ENCODE measurements around the gene PGLYRP2. TPM values are rescaled to one million over a fixed set of nuclear protein-coding genes. Genes with fewer than 3 reads are reported as not detected.

The PGLYRP2 gene
- total and polyA plus RNA-seq, 2 donors (not counting 3 experiments of a cell fraction or from before 2014, with no cell fraction given): 0.03 to 0.18 TPM

DNA sequence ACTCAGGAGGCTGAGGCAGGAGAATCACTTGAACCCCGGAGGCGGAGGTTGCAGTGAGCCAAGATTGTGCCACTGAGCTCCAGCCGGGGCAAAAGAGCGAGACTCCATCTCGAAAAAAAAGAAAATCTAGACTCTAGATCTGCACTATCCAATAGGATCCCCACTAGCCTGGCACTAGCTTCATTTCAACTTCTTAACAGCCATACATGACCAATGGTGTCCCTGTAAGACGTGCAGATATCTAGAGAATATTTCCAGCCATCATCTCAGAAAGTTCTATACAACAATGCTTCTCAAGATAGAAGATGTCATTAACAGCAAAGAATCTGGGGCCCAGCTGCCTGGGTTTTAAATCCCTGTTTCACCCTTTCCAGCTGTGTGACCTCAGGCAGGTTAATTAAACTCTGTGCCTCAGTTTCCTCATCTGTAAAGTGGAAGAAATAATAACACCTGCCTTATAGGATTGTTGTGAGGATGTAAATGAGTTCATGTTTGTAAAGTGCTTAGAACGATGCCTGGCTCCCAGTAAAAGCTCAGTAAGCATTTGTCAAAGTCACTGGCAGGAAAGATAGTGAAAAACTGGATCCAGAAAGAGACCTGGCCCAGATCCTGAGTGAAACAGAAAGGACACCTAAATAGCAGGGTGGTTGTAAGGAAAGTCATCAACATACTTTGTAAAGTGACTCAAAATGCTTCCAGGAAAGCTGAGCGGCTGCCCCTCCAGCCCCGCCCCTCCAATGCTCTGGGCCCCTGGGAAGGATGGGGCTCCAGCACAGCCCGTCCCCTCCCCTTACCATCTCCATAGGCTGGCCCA is 43.1 kb downstream of the PGLYRP2 start:
- intact Hi-C loops (cut with micrococcal nuclease): no loop called here
- CTCF ChIA-PET: interaction anchor here (0.5 to 2.5 kb wide), 3 partner anchors 18 to 345 kb away, joined by 3 to 19 read pairs (median 6); partner anchors contain the start of gene AKAP8L

More for the DNA sequence above, 43.1 kb downstream of the PGLYRP2 start:
- Histone ChIP-seq H4K20me1 (replicated peaks; ENCODE audit: control insufficient read depth, extremely low read depth, insufficient read depth, low read length) (no peaks in the 10 kb centered on the region), H3K36me3 (ENCODE audit: control insufficient read depth in 2 of 2, extremely low read depth in 1 of 2, insufficient read depth in 2 of 2, low read length in 2 of 2) (no peaks in the 10 kb centered on the region), H2AFZ (ENCODE audit: low read depth, low read length) (no peak overlapping the region), H3K27ac (ENCODE audit: insufficient read depth, low read depth, low read length) (no peak overlapping the region), H3K9ac (replicated peaks; ENCODE audit: extremely low read depth, insufficient read depth, low read length) (no peak overlapping the region), H3K4me3 (replicated peaks in 1 of 3; ENCODE audit: insufficient read depth in 1 of 3, low read depth in 1 of 3, low read length in 3 of 3) (no peak overlapping the region), H3K4me2 (ENCODE audit: insufficient read depth, low read length) (no peak overlapping the region), H3K9me3 (replicated peaks; ENCODE audit: control insufficient read depth, insufficient read depth, low read length) (no peaks in the 10 kb centered on the region), H3K4me1 (ENCODE audit: control insufficient read depth, extremely low read depth, insufficient read depth, low read length) (peaks cover 9% of the 10 kb centered on the region), H3K79me2 (ENCODE audit: control insufficient read depth, insufficient read depth, low read length) (peaks cover 11% of the 10 kb centered on the region), H3K27me3 (ENCODE audit: control insufficient read depth in 2 of 2, insufficient read depth in 2 of 2, low read length in 2 of 2) (no peaks in the 10 kb centered on the region), H3K9me1 (replicated peaks; ENCODE audit: control insufficient read depth, extremely low read depth, insufficient read depth, low read length) (no peaks in the 10 kb centered on the region)
- dilution Hi-C loops (cut with MboI; ENCODE audit: extremely low pct_ligation_motif_present, low sequenced_read_pairs): no loop called here
- no TSS peak for BruUV-seq (replicated peaks)
- POLR2A ChIA-PET: no interaction called here
- TF ChIP-seq FOS (IDR thresholded peaks at IDR 0.05; ENCODE audit: borderline replicate concordance, insufficient read depth, low read length) (no peak), POLR2AphosphoS5 (IDR thresholded peaks at IDR 0.05; ENCODE audit: insufficient read depth, low read depth, low read length) (no peak), EZH2 (IDR thresholded peaks at IDR 0.05; ENCODE audit: borderline replicate concordance, low read depth, low read length, severe bottlenecking) (no peak), POLR2A (IDR thresholded peaks at IDR 0.05; ENCODE audit: low read depth, low read length) (no peak), JUN (IDR thresholded peaks at IDR 0.05; ENCODE audit: borderline replicate concordance, insufficient read depth, insufficient read length, low read depth) (no peak), MYC (IDR thresholded peaks at IDR 0.05; ENCODE audit: low read depth, low read length) (no peak), GATA2 (IDR thresholded peaks at IDR 0.05; ENCODE audit: insufficient read depth, insufficient read length, low read depth, low read length) (no peak)
- TF ChIP-seq, protein P1, sequence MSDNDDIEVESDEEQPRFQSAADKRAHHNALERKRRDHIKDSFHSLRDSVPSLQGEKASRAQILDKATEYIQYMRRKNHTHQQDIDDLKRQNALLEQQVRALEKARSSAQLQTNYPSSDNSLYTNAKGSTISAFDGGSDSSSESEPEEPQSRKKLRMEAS (IDR thresholded peaks at IDR 0.05; ENCODE audit: insufficient read depth, insufficient read length): no peak
- TF ChIP-seq, protein P2, sequence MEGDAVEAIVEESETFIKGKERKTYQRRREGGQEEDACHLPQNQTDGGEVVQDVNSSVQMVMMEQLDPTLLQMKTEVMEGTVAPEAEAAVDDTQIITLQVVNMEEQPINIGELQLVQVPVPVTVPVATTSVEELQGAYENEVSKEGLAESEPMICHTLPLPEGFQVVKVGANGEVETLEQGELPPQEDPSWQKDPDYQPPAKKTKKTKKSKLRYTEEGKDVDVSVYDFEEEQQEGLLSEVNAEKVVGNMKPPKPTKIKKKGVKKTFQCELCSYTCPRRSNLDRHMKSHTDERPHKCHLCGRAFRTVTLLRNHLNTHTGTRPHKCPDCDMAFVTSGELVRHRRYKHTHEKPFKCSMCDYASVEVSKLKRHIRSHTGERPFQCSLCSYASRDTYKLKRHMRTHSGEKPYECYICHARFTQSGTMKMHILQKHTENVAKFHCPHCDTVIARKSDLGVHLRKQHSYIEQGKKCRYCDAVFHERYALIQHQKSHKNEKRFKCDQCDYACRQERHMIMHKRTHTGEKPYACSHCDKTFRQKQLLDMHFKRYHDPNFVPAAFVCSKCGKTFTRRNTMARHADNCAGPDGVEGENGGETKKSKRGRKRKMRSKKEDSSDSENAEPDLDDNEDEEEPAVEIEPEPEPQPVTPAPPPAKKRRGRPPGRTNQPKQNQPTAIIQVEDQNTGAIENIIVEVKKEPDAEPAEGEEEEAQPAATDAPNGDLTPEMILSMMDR (IDR thresholded peaks at IDR 0.05; ENCODE audit: extremely low read depth in 1 of 2, insufficient read depth in 1 of 2, low read depth in 1 of 2, low read length in 2 of 2): no peak
- FAIRE-seq: no peak
- DNase-seq (ENCODE audit: low read depth, low spot score): no peak
